Naive thymus-derived CD8-positive, alpha-beta T cell (primary cell): Measurements from ENCODE around the gene TFF1. TPM values are rescaled to one million over a fixed set of nuclear protein-coding genes. Genes with fewer than 3 reads are reported as not detected.

Experiments
- ATAC-seq, 2 donors: fragments of 150-1000 bp; cut with Tn5 transposase in 1 of 2; sonication (Bioruptor Pico), chemical (Tn5 transposase) in 1 of 2; 1 replicate in 1 of 2; 2 replicates in 1 of 2; pipeline ENCODE4 v1.10.0; 2021; ENCODE audit warnings: mild to moderate bottlenecking in 2 of 2, moderate library complexity in 2 of 2
- POLR2A ChIA-PET: fragments of 350-600 bp; sonication (Branson Sonifier 250); formaldehyde crosslinking; loops from one replicate; lab custom pipeline; 2021; ENCODE audit warnings: antibody characterized with exemption; lab: Charles Lee
- DNase-seq, 10 donors: peaks; one replicate each; pipeline versions ENCODE4 v3.0.0 to v3.0.0-alpha.2; 2020 to 2022
- H3K27ac Mint-ChIP-seq, 10 donors: one replicate each; pipeline ENCODE4 v1.8.0; 2020 to 2022; ENCODE audit warnings: mild to moderate bottlenecking in 10 of 10, mixed read lengths in 10 of 10, moderate library complexity in 4 of 10, inconsistent platforms in 1 of 10
- H3K27me3 Mint-ChIP-seq, 5 donors: one replicate each; pipeline ENCODE4 v1.8.0; 2021 to 2022; ENCODE audit warnings: mixed read lengths in 5 of 5
- H3K36me3 Mint-ChIP-seq, 3 donors: one replicate each; pipeline ENCODE4 v1.8.0; 2020 to 2022; ENCODE audit warnings: mixed read lengths in 3 of 3, mild to moderate bottlenecking in 2 of 3, inconsistent platforms in 1 of 3
- H3K4me1 Mint-ChIP-seq, 4 donors: one replicate each; pipeline ENCODE4 v1.8.0; 2021 to 2022; ENCODE audit warnings: mixed read lengths in 4 of 4
- H3K4me3 Mint-ChIP-seq, 10 donors: one replicate each; pipeline ENCODE4 v1.8.0; 2020 to 2022; ENCODE audit warnings: mild to moderate bottlenecking in 10 of 10, mixed read lengths in 10 of 10, moderate library complexity in 6 of 10, inconsistent platforms in 1 of 10
- H3K9me3 Mint-ChIP-seq, 9 donors: one replicate each; pipeline ENCODE4 v1.8.0; 2020 to 2022; ENCODE audit warnings: mixed read lengths in 9 of 9, mild to moderate bottlenecking in 3 of 9, inconsistent platforms in 1 of 9, moderate library complexity in 1 of 9
- polyA plus RNA-seq, 3 donors: library from polyadenylated mRNA; unstranded; fragments of 300-500 nt; fragmentation: Illumina TruSeq; gene quantifications; one replicate each; pipeline ENCODE4 v1.2.3, GENCODE V29; 2021
- total RNA-seq, 8 experiments: library from RNA in 2 of 8; stranded (reverse) in 2 of 8; gene quantifications; one replicate each; pipeline ENCODE4 v1.2.3 and lab custom pipeline; 2021 to 2026

TFF1 gene
- total and polyA plus RNA-seq, 5 experiments from 2014 or later: not detected

GRCh38 chr21:42320791-42321190 is 45.5 kb downstream of the TFF1 start:
- Mint-ChIP-seq H3K4me3 (no peak overlapping the region), H3K4me1 (peaks cover 0 to 12% (median 5%) of the 10 kb centered on the region in 4 donors), H3K9me3 (no peaks in the 10 kb centered on the region), H3K27ac (peak overlapping the region in 2 of 10 donors; percentile 16 to 31), H3K36me3 (no peaks in the 10 kb centered on the region), H3K27me3 (peaks cover 3 to 16% (median 6%) of the 10 kb centered on the region in 5 donors)
- POLR2A ChIA-PET: no interaction called here
- ATAC-seq (no peak), DNase-seq (no peak)

GRCh38 chr21:42319851-42320572 is 46.3 kb downstream of the TFF1 start:
- H3K27ac Mint-ChIP-seq: peak overlapping the region in 1 of 10 donors; percentile 16
- ATAC-seq: no peak
- no peak overlapping the region for H3K4me3 Mint-ChIP-seq
- POLR2A ChIA-PET: no interaction called here
- H3K36me3 Mint-ChIP-seq: no peaks in the 10 kb centered on the region
- H3K4me1 Mint-ChIP-seq: peaks cover 0 to 12% (median 5%) of the 10 kb centered on the region in 4 donors
- no peak for DNase-seq
- H3K27me3 Mint-ChIP-seq: peaks cover 3 to 16% (median 6%) of the 10 kb centered on the region in 5 donors
- no peaks in the 10 kb centered on the region for H3K9me3 Mint-ChIP-seq

- Mint-ChIP-seq H3K9me3 (no peaks in the 10 kb centered on the region), H3K4me1 (peaks cover 0 to 12% (median 5%) of the 10 kb centered on the region in 4 donors), H3K27me3 (peaks cover 3 to 16% (median 6%) of the 10 kb centered on the region in 5 donors), H3K36me3 (no peaks in the 10 kb centered on the region), H3K4me3 (no peak overlapping the region), H3K27ac (peak overlapping the region in 5 of 10 donors; percentile 25 to 75 (median 38))
- ATAC-seq (no peak), DNase-seq (no peak)
- POLR2A ChIA-PET: no interaction called here
Observed at GRCh38 chr21:42319376-42319775, 47.0 kb downstream of the TFF1 start.

- peaks cover 0 to 11% (median 6%) of the 10 kb centered on the region in 5 donors for H3K27me3 Mint-ChIP-seq
- H3K4me3 Mint-ChIP-seq: no peak overlapping the region
- ATAC-seq (no peak), DNase-seq (no peak)
- peak overlapping the region in 1 of 10 donors; percentile 52 for H3K27ac Mint-ChIP-seq
- peaks cover 0 to 12% (median 5%) of the 10 kb centered on the region in 4 donors for H3K4me1 Mint-ChIP-seq
- POLR2A ChIA-PET: no interaction called here
- H3K36me3 Mint-ChIP-seq: no peaks in the 10 kb centered on the region
- H3K9me3 Mint-ChIP-seq: no peaks in the 10 kb centered on the region
Observed at GRCh38 chr21:42317826-42318746, 48.2 kb downstream of the TFF1 start.

GRCh38 chr21:42317341-42317741 is 49.0 kb downstream of the TFF1 start:
- H3K9me3 Mint-ChIP-seq: no peaks in the 10 kb centered on the region
- POLR2A ChIA-PET: no interaction called here
- peaks cover 0 to 8% (median 4%) of the 10 kb centered on the region in 5 donors for H3K27me3 Mint-ChIP-seq
- no peak for DNase-seq
- H3K4me3 Mint-ChIP-seq: no peak overlapping the region
- H3K36me3 Mint-ChIP-seq: no peaks in the 10 kb centered on the region
- H3K27ac Mint-ChIP-seq: no peak overlapping the region
- ATAC-seq: no peak
- H3K4me1 Mint-ChIP-seq: peaks cover 0 to 12% (median 5%) of the 10 kb centered on the region in 4 donors

- no peaks in the 10 kb centered on the region for H3K9me3 Mint-ChIP-seq
- H3K27ac Mint-ChIP-seq: no peak overlapping the region
Observed at GRCh38 chr21:42316891-42317290, 49.4 kb downstream of the TFF1 start.

GRCh38 chr21:42315296-42315891 is 50.9 kb downstream of the TFF1 start, which contains the start of gene TFF3:
Gene TFF3, minus strand, starts transcription at chr21:42315409. Its CDS starts 35 bp downstream, at chr21:42315374.
- H3K27ac Mint-ChIP-seq: no peak within 1 kb of the TSS
- H3K4me1 Mint-ChIP-seq: peaks cover 0 to 10% (median 3%) of the 10 kb centered on the region in 4 donors
- H3K4me3 Mint-ChIP-seq: no peak within 1 kb of the TSS
- DNase-seq (no peak), ATAC-seq (no peak)
- POLR2A ChIA-PET: no interaction called here
- H3K36me3 Mint-ChIP-seq: no peaks in the 10 kb centered on the region
- H3K27me3 Mint-ChIP-seq: no peaks in the 10 kb centered on the region
- H3K9me3 Mint-ChIP-seq: no peaks in the 10 kb centered on the region

More at GRCh38 chr21:42316891-42317290, 49.4 kb downstream of the TFF1 start:
- no peak for DNase-seq
- Mint-ChIP-seq H3K27me3 (peaks cover 0 to 8% (median 4%) of the 10 kb centered on the region in 5 donors), H3K4me1 (peaks cover 0 to 12% (median 5%) of the 10 kb centered on the region in 4 donors), H3K4me3 (no peak overlapping the region), H3K36me3 (no peaks in the 10 kb centered on the region)
- no peak for ATAC-seq
- POLR2A ChIA-PET: no interaction called here

- Mint-ChIP-seq H3K9me3 (no peaks in the 10 kb centered on the region), H3K4me1 (peaks cover 0 to 13% (median 4%) of the 10 kb centered on the region in 4 donors), H3K4me3 (no peak overlapping the region), H3K36me3 (no peaks in the 10 kb centered on the region), H3K27ac (no peak overlapping the region), H3K27me3 (no peaks in the 10 kb centered on the region)
- POLR2A ChIA-PET: no interaction called here
- DNase-seq: no peak
- no peak for ATAC-seq
Observed at GRCh38 chr21:42314616-42315295, 51.6 kb downstream of the TFF1 start.

- POLR2A ChIA-PET: no interaction called here
- ATAC-seq (no peak), DNase-seq (no peak)
- no peaks in the 10 kb centered on the region for H3K36me3 Mint-ChIP-seq
- H3K27me3 Mint-ChIP-seq: no peaks in the 10 kb centered on the region
- peaks cover 0 to 8% (median 4%) of the 10 kb centered on the region in 4 donors for H3K4me1 Mint-ChIP-seq
- H3K9me3 Mint-ChIP-seq: no peaks in the 10 kb centered on the region
- H3K4me3 Mint-ChIP-seq: no peak overlapping the region
- H3K27ac Mint-ChIP-seq: peak overlapping the region in 1 of 10 donors; percentile 72
Observed at GRCh38 chr21:42313501-42313969, 52.8 kb downstream of the TFF1 start.

GRCh38 chr21:42312626-42313104 is 53.7 kb downstream of the TFF1 start:
- no peaks in the 10 kb centered on the region for H3K36me3 Mint-ChIP-seq
- peaks cover 0 to 7% (median 4%) of the 10 kb centered on the region in 4 donors for H3K4me1 Mint-ChIP-seq
- no peak overlapping the region for H3K4me3 Mint-ChIP-seq
- H3K27me3 Mint-ChIP-seq: no peaks in the 10 kb centered on the region
- H3K27ac Mint-ChIP-seq: no peak overlapping the region
- DNase-seq: no peak
- no peaks in the 10 kb centered on the region for H3K9me3 Mint-ChIP-seq
- no peak for ATAC-seq
- POLR2A ChIA-PET: no interaction called here
